A673 (cell line): ENCODE measurements around the gene KATNIP. TPM values are rescaled to one million over a fixed set of nuclear protein-coding genes. Genes with fewer than 3 reads are reported as not detected.

Experiments
- BruUV-seq: library from RNA; stranded (reverse); fragments of 400-500 nt; replicated peaks from 2 replicates; lab custom pipeline; 2021; lab: Mats Ljungman, UMichigan
- CTCF ChIA-PET: fragments of 300-600 bp; sonication (Branson Sonifier 250); formaldehyde crosslinking; loops from one replicate; lab custom pipeline; 2022; ENCODE audit warnings: antibody characterized with exemption; lab: Charles Lee
- POLR2A ChIA-PET: fragments of 300-600 bp; sonication (Branson Sonifier 250); formaldehyde crosslinking; loops from one replicate; lab custom pipeline; 2022; ENCODE audit warnings: antibody characterized with exemption; ENCODE audit not compliant: low non-redundant PET; lab: Charles Lee
- DNase-seq: peaks from one replicate; pipeline ENCODE4 v3.0.0-alpha.2; 2015; ENCODE audit warnings: low spot score
- H3K27ac ChIP-seq: fragments of 200-600 bp; sonication (generic); 2 replicates; pipeline ENCODE4 v1.5.1; 2016; ENCODE audit warnings: mixed run types, low read depth, mild to moderate bottlenecking, mixed read lengths, antibody characterized with exemption, low read length; ENCODE audit not compliant: poor library complexity, severe bottlenecking
- H3K27me3 ChIP-seq: fragments of 200-600 bp; sonication (generic); replicated peaks from 2 replicates; pipeline ENCODE4 v1.6.1; 2017; ENCODE audit warnings: mixed run types, low read depth, mild to moderate bottlenecking, mixed read lengths, antibody characterized with exemption, low read length; ENCODE audit not compliant: insufficient read depth, poor library complexity
- H3K36me3 ChIP-seq: fragments of 200-600 bp; sonication (generic); 2 replicates; pipeline ENCODE4 v1.6.1; 2016; ENCODE audit warnings: mixed run types, mild to moderate bottlenecking, mixed read lengths, antibody characterized with exemption, low read length; ENCODE audit not compliant: insufficient read depth, poor library complexity, severe bottlenecking
- H3K4me1 ChIP-seq: fragments of 200-600 bp; sonication (generic); 2 replicates; pipeline ENCODE4 v1.6.1; 2017; ENCODE audit warnings: mixed run types, mild to moderate bottlenecking, mixed read lengths, antibody characterized with exemption, low read length; ENCODE audit not compliant: insufficient read depth, poor library complexity, severe bottlenecking
- H3K4me3 ChIP-seq: fragments of 200-600 bp; sonication (generic); 2 replicates; pipeline ENCODE4 v1.5.1; 2016; ENCODE audit warnings: low read depth, mixed run types, mild to moderate bottlenecking, mixed read lengths, low read length; ENCODE audit not compliant: poor library complexity, severe bottlenecking
- H3K9me3 ChIP-seq: fragments of 200-600 bp; sonication (generic); 2 replicates; pipeline ENCODE4 v1.6.1; 2016; ENCODE audit warnings: mixed run types, low read depth, mild to moderate bottlenecking, mixed read lengths, antibody characterized with exemption, low read length; ENCODE audit not compliant: poor library complexity, severe bottlenecking
- EZH2 ChIP-seq: fragments of 200-600 bp; sonication (generic); IDR thresholded peaks from 2 replicates; pipeline ENCODE4 v1.6.1; 2017; ENCODE audit warnings: borderline replicate concordance, low read depth, mild to moderate bottlenecking, mixed read lengths, antibody characterized with exemption, low read length; ENCODE audit not compliant: poor library complexity, severe bottlenecking
- intact Hi-C: fragments of 100-400 bp; cut with micrococcal nuclease; formaldehyde crosslinking; loops from one replicate; pipeline ENCODE4 v1.10.0; 2022; ENCODE audit not compliant: unreplicated experiment
- total RNA-seq: library from RNA; stranded (reverse); gene quantifications from 2 replicates; pipeline ENCODE4 v1.2.3, GENCODE V29; 2021
- TF ChIP-seq, protein P1 (sequence below): fragments of 300-800, 200-600 bp; sonication (generic); conservative IDR thresholded peaks from 2 replicates; pipeline ENCODE4 v1.5.1; 2017; ENCODE audit warnings: low read depth, mild to moderate bottlenecking, antibody characterized with exemption, low read length, moderate library complexity, mixed read lengths

The KATNIP gene
- total RNA-seq, 1 experiment from 2014 or later = 23.9 TPM

DNA sequence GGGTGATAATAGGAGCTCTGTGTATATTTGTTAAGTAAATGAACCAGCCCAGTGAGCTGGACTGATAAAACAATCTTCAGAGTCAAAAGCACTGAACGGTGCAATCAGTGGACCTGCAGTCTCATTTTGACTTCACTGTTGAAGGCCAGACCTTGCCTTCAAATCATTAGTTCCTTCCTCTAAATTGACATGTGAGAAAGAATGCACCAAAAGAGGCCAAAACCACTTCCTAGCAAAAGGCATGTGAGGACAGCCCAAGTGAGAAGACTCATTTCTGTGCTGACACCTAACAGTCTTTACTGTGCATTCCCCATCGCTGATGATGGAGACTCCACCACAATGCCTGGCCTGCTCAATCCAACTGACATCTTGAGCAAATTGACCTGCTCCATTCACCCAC lies 10.8 kb upstream of the KATNIP start:
- DNase-seq = no peak
- ChIA-PET POLR2A (no interaction called here), CTCF (no interaction called here)
- no TSS peak for BruUV-seq
- no peak for TF ChIP-seq EZH2
- TF ChIP-seq, protein P1, sequence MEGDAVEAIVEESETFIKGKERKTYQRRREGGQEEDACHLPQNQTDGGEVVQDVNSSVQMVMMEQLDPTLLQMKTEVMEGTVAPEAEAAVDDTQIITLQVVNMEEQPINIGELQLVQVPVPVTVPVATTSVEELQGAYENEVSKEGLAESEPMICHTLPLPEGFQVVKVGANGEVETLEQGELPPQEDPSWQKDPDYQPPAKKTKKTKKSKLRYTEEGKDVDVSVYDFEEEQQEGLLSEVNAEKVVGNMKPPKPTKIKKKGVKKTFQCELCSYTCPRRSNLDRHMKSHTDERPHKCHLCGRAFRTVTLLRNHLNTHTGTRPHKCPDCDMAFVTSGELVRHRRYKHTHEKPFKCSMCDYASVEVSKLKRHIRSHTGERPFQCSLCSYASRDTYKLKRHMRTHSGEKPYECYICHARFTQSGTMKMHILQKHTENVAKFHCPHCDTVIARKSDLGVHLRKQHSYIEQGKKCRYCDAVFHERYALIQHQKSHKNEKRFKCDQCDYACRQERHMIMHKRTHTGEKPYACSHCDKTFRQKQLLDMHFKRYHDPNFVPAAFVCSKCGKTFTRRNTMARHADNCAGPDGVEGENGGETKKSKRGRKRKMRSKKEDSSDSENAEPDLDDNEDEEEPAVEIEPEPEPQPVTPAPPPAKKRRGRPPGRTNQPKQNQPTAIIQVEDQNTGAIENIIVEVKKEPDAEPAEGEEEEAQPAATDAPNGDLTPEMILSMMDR = no peak
- Histone ChIP-seq H3K4me3 (no peak overlapping the region), H3K9me3 (no peaks in the 10 kb centered on the region), H3K36me3 (peaks cover 84% of the 10 kb centered on the region), H3K27ac (no peak overlapping the region), H3K4me1 (no peaks in the 10 kb centered on the region), H3K27me3 (no peaks in the 10 kb centered on the region)
- intact Hi-C loops = no loop called here

DNA sequence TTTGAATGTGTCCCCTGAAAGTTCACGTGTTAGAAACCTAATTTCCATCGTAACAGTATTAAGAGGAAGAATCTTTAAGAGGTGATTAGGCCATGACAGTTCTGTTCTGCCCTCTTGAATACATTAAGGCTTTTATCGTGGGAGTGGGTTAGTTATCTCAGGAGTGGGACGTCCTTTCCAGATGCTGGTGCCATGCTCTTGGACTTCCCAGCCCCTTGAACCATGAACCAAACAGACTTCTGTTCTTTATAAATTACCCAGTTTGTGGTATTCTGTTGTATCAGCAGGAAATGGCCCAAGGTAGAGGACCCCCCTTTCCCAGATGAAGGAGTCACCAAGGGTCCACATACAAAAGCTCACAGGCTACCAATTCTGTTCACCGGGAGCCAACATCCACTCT lies 10.3 kb upstream of the KATNIP start:
- no TSS peak for BruUV-seq
- H3K4me1 ChIP-seq = no peaks in the 10 kb centered on the region
- H3K27me3 ChIP-seq = no peaks in the 10 kb centered on the region
- intact Hi-C loops = no loop called here
- no peaks in the 10 kb centered on the region for H3K9me3 ChIP-seq
- H3K36me3 ChIP-seq = peaks cover 86% of the 10 kb centered on the region
- no peak overlapping the region for H3K27ac ChIP-seq
- H3K4me3 ChIP-seq = no peak overlapping the region
- no peak for DNase-seq
- CTCF ChIA-PET = no interaction called here
- POLR2A ChIA-PET = no interaction called here
- no peak for TF ChIP-seq EZH2
- TF ChIP-seq, protein P1 = no peak

DNA sequence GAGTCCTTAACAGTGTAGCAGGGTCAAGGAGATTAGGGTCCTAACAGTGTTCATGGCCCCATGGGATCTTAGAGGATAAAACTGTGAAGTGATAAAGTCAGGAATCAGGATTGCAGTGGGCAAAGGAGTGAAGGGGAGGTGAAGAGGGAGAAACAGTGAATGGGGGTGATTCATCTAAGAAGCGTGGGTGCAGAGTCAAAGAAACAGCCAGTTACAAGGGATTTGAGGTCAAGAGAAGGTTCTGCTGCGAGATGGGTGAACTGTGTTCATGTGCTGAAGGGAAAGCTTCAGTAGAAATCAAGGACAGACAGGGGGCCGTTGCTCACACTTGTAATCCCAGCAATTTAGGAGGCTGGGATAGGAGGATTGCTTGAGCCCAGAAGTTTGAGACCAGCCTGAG lies 6.1 kb upstream of the KATNIP start:
- CTCF ChIA-PET = no interaction called here

More for the DNA sequence above, 6.1 kb upstream of the KATNIP start:
- H3K4me1 ChIP-seq = peaks cover 15% of the 10 kb centered on the region
- H3K36me3 ChIP-seq = peaks cover 53% of the 10 kb centered on the region
- intact Hi-C loops = no loop called here
- no peaks in the 10 kb centered on the region for H3K27me3 ChIP-seq
- H3K27ac ChIP-seq = no peak overlapping the region
- POLR2A ChIA-PET = no interaction called here
- H3K4me3 ChIP-seq = no peak overlapping the region
- TF ChIP-seq EZH2 = no peak
- TF ChIP-seq, protein P1 = no peak
- no peak for DNase-seq
- H3K9me3 ChIP-seq = no peaks in the 10 kb centered on the region
- no TSS peak for BruUV-seq
